ENCODE measurements around the gene SEM1.

Gene SEM1

GRCh38 chr7:96640054-96640453 lies 69.6 kb downstream of the SEM1 start:
- no peak for TF ChIP-seq CTCF (IDR thresholded peaks at IDR 0.05)

Measured in LNCAP (cell line).